Stimulated activated CD4-positive, alpha-beta T cell treated with anti-CD3 and anti-CD28 coated beads, Interleukin-12 subunit alpha, Interleukin-12 subunit beta, amount 100 ng/mL, for 48 hours (primary cell): ENCODE data around the gene SOS1.

ENCODE experiments used
- DNase-seq, 3 donors: peaks; one replicate each; pipeline ENCODE4 v3.0.0-alpha.2; 2020; ENCODE audit warnings: low read depth in 2 of 3, low spot score in 1 of 3

The SOS1 gene

GRCh38 chr2:38935568-38936172 is 185.2 kb downstream of the SOS1 start:
- no peak for DNase-seq

GRCh38 chr2:38934742-38935141 is 186.1 kb downstream of the SOS1 start:
- no peak for DNase-seq

- no peak for DNase-seq
These were observed 187.2 kb downstream of the SOS1 start for GRCh38 chr2:38933653-38934052.

GRCh38 chr2:38932586-38932985 is 188.3 kb downstream of the SOS1 start:
- DNase-seq: no peak
